SK-N-SH (cell line): ENCODE data around the gene NTRK3.

Experiments
- CTCF ChIP-seq: fragments of 200-600 bp; sonication (generic); IDR thresholded peaks from 2 replicates; pipeline ENCODE4 v1.6.1; 2017; ENCODE audit warnings: antibody characterized with exemption, mild to moderate bottlenecking, moderate library complexity
- EZH2phosphoT487 ChIP-seq: fragments of 200-600 bp; sonication (generic); IDR thresholded peaks from 2 replicates; pipeline ENCODE4 v1.6.1; 2017; ENCODE audit warnings: low read depth, mixed run types, mild to moderate bottlenecking, antibody characterized with exemption, moderate library complexity, borderline replicate concordance
- FOXM1 ChIP-seq: IDR thresholded peaks from 2 replicates; pipeline ENCODE4 v1.4.0; 2012; ENCODE audit warnings: low read depth, mild to moderate bottlenecking
- GATA2 ChIP-seq: sonication (generic); formaldehyde crosslinking; IDR thresholded peaks from 2 replicates; pipeline ENCODE4 v1.5.0; 2020; ENCODE audit warnings: mild to moderate bottlenecking, missing genetic modification reagents
- IRF3 ChIP-seq: fragments of 150-350 bp; IDR thresholded peaks from 2 replicates; pipeline ENCODE4 v1.6.1; 2016; ENCODE audit warnings: mild to moderate bottlenecking, low read depth, low read length
- MXI1 ChIP-seq: IDR thresholded peaks from 2 replicates; pipeline ENCODE4 v1.6.1; 2012; ENCODE audit warnings: mild to moderate bottlenecking, low read depth, low read length, improper control_type of control experiment
- PBX3 ChIP-seq: IDR thresholded peaks from 2 replicates; pipeline ENCODE4; 2012
- REST ChIP-seq: IDR thresholded peaks from 2 replicates; pipeline ENCODE4 v1.6.1; 2012; ENCODE audit warnings: mild to moderate bottlenecking, low read depth, low read length, moderate library complexity
- SIN3A ChIP-seq: IDR thresholded peaks from 2 replicates; pipeline ENCODE4 v1.6.1; 2012; ENCODE audit warnings: low read depth, mild to moderate bottlenecking, low read length, moderate library complexity, borderline replicate concordance
- TAF1 ChIP-seq: IDR thresholded peaks from 2 replicates; pipeline ENCODE4 v1.6.1; 2012; ENCODE audit warnings: low read depth, mild to moderate bottlenecking, low read length, moderate library complexity, borderline replicate concordance
- USF1 ChIP-seq: IDR thresholded peaks from 2 replicates; pipeline ENCODE4 v1.4.0; 2012; ENCODE audit warnings: low read depth, borderline replicate concordance
- USF2 ChIP-seq: fragments of 150-350 bp; IDR thresholded peaks from 2 replicates; pipeline ENCODE4 v1.6.1; 2017; ENCODE audit warnings: antibody characterized with exemption, low read length, low read depth, borderline replicate concordance

GRCh38 chr15:88262064-88262463 lies 5.5 kb upstream of the NTRK3 start:
- no peak for TF ChIP-seq FOXM1
- TF ChIP-seq MXI1, result no peak
- no peak for TF ChIP-seq CTCF
- TF ChIP-seq EZH2phosphoT487, result no peak
- no peak for TF ChIP-seq PBX3
- TF ChIP-seq GATA2 (CRISPR knock-in tag), result no peak
- no peak for TF ChIP-seq USF1
- TF ChIP-seq SIN3A, result no peak
- TF ChIP-seq REST, result no peak
- no peak for TF ChIP-seq IRF3
- no peak for TF ChIP-seq USF2
- TF ChIP-seq TAF1, result no peak
